SK-N-SH treated with all-trans-retinoic acid at 6 μM for 48 hours (cell line): Measurements from ENCODE around the gene TLL1.

Source experiments
- ATAC-seq: fragments of 200-7000 bp; cut with Tn5 transposase; 3 replicates; pipeline ENCODE4 v1.9.1; 2020; ENCODE audit warnings: mild to moderate bottlenecking, moderate library complexity
- ARNTL ChIP-seq: fragments of 450-650 bp; formaldehyde crosslinking; IDR thresholded peaks from 2 replicates; pipeline ENCODE4 v1.5.0; 2020; ENCODE audit warnings: low read depth, mild to moderate bottlenecking, moderate library complexity, borderline replicate concordance
- BACH2 ChIP-seq: fragments of 250-450 bp; sonication (Bioruptor Pico); IDR thresholded peaks from 2 replicates; pipeline ENCODE4 v1.9.0; 2021; ENCODE audit warnings: mild to moderate bottlenecking, borderline replicate concordance
- CSDC2 ChIP-seq: fragments of 250-450 bp; sonication (Bioruptor Pico); IDR thresholded peaks from 2 replicates; pipeline ENCODE4 v1.5.0; 2020; ENCODE audit warnings: mild to moderate bottlenecking, moderate library complexity
- ESRRG ChIP-seq: fragments of 250-450 bp; sonication (Bioruptor Pico); IDR thresholded peaks from 2 replicates; pipeline ENCODE4 v1.6.1; 2021; ENCODE audit warnings: mild to moderate bottlenecking
- GLIS3 ChIP-seq: fragments of 250-450 bp; sonication (Bioruptor Pico); IDR thresholded peaks from 2 replicates; pipeline ENCODE4 v1.5.0; 2020; ENCODE audit warnings: mild to moderate bottlenecking, moderate library complexity
- ISL1 ChIP-seq: fragments of 250-450 bp; sonication (Bioruptor Pico); IDR thresholded peaks from 2 replicates; pipeline ENCODE4 v2.1.2; 2022; ENCODE audit warnings: mild to moderate bottlenecking, moderate library complexity
- OSR1 ChIP-seq: fragments of 250-450 bp; sonication (Bioruptor Pico); IDR thresholded peaks from 2 replicates; pipeline ENCODE4 v1.8.0; 2022; ENCODE audit warnings: moderate library complexity, mild to moderate bottlenecking, inconsistent platforms
- PPARA ChIP-seq: fragments of 250-450 bp; sonication (Bioruptor Pico); IDR thresholded peaks from 2 replicates; pipeline ENCODE4 v1.5.0; 2020; ENCODE audit warnings: mild to moderate bottlenecking, borderline replicate concordance
- RARB ChIP-seq: fragments of 250-450 bp; sonication (Bioruptor Pico); IDR thresholded peaks from 2 replicates; pipeline ENCODE4 v1.8.0; 2021; ENCODE audit warnings: mild to moderate bottlenecking, moderate library complexity
- SNAI2 ChIP-seq: fragments of 250-450 bp; sonication (Bioruptor Pico); IDR thresholded peaks from 2 replicates; pipeline ENCODE4 v1.5.0; 2020; ENCODE audit warnings: mild to moderate bottlenecking, moderate library complexity
- TCF4 ChIP-seq: fragments of 250-450 bp; sonication (Bioruptor Pico); IDR thresholded peaks from 2 replicates; pipeline ENCODE4 v1.8.0; 2021; ENCODE audit warnings: mild to moderate bottlenecking, moderate library complexity, borderline replicate concordance
- TOX ChIP-seq: fragments of 250-450 bp; sonication (Bioruptor Pico); IDR thresholded peaks from 2 replicates; pipeline ENCODE4 v1.8.0; 2021; ENCODE audit warnings: mild to moderate bottlenecking, moderate library complexity, borderline replicate concordance
- ZC3H10 ChIP-seq: fragments of 250-450 bp; sonication (Bioruptor Pico); IDR thresholded peaks from 2 replicates; pipeline ENCODE4 v1.5.1; 2021; ENCODE audit warnings: mild to moderate bottlenecking, moderate library complexity
- ZFP3 ChIP-seq: fragments of 250-450 bp; sonication (Bioruptor Pico); IDR thresholded peaks from 2 replicates; pipeline ENCODE4 v1.5.0; 2020; ENCODE audit warnings: mild to moderate bottlenecking, moderate library complexity
- ZFP30 ChIP-seq: fragments of 450-650 bp; formaldehyde crosslinking; IDR thresholded peaks from 2 replicates; pipeline ENCODE4 v1.5.0; 2022; ENCODE audit warnings: mild to moderate bottlenecking, moderate library complexity
- ZNF565 ChIP-seq: fragments of 450-650 bp; formaldehyde crosslinking; conservative IDR thresholded peaks from 2 replicates; pipeline ENCODE4 v1.5.0; 2020; ENCODE audit warnings: low read depth, mild to moderate bottlenecking, moderate library complexity
- ZNF70 ChIP-seq: fragments of 450-650 bp; formaldehyde crosslinking; IDR thresholded peaks from 2 replicates; pipeline ENCODE4 v1.5.0; 2020; ENCODE audit warnings: mild to moderate bottlenecking, moderate library complexity
- ZNF8 ChIP-seq: fragments of 450-650 bp; formaldehyde crosslinking; IDR thresholded peaks from 2 replicates; pipeline ENCODE4 v1.5.0; 2020; ENCODE audit warnings: mild to moderate bottlenecking, moderate library complexity
- TF ChIP-seq, protein P1 (sequence below): fragments of 250-450 bp; sonication (Bioruptor Pico); IDR thresholded peaks from 2 replicates; pipeline ENCODE4 v1.8.0; 2020; ENCODE audit warnings: mild to moderate bottlenecking, moderate library complexity, borderline replicate concordance
- TF ChIP-seq, protein P2 (sequence below): fragments of 250-450 bp; sonication (Bioruptor Pico); IDR thresholded peaks from 2 replicates; pipeline ENCODE4 v1.5.1; 2021; ENCODE audit warnings: mild to moderate bottlenecking, moderate library complexity
- TF ChIP-seq, protein P3 (sequence below): fragments of 250-450 bp; sonication (Bioruptor Pico); IDR thresholded peaks from 2 replicates; pipeline ENCODE4 v1.5.0; 2020; ENCODE audit warnings: mild to moderate bottlenecking, moderate library complexity
- TF ChIP-seq, protein P4 (sequence below): fragments of 250-450 bp; sonication (Bioruptor Pico); IDR thresholded peaks from 2 replicates; pipeline ENCODE4 v1.5.1; 2020; ENCODE audit warnings: low read depth, mild to moderate bottlenecking, moderate library complexity
- TF ChIP-seq, protein P5 (sequence below): fragments of 250-450 bp; sonication (Bioruptor Pico); IDR thresholded peaks from 2 replicates; pipeline ENCODE4 v1.8.0; 2021; ENCODE audit warnings: low read depth, mild to moderate bottlenecking, moderate library complexity, borderline replicate concordance

TLL1 gene

DNA sequence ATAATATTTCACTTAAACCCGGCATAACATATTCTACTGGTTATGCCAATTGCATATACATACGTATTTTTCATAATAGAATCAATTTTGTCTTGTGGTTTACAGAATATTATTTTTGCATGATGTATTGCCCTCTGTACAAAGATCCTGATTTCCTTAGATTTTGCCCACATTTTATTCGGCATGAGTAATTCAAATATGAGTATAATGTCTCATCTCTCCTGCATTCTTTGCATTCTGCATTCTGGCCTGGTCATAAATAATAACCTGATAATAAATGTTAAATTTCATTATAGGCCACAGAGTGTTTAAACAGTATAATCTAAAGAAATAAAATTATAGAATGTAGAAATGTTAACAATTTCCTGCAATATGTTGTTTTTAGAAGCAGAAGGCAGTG is 205.3 kb downstream of the TLL1 start:
- peak; percentile 82 for ATAC-seq
- TF ChIP-seq ZFP3 (CRISPR knock-in tag) = no peak
- TF ChIP-seq, protein P1, sequence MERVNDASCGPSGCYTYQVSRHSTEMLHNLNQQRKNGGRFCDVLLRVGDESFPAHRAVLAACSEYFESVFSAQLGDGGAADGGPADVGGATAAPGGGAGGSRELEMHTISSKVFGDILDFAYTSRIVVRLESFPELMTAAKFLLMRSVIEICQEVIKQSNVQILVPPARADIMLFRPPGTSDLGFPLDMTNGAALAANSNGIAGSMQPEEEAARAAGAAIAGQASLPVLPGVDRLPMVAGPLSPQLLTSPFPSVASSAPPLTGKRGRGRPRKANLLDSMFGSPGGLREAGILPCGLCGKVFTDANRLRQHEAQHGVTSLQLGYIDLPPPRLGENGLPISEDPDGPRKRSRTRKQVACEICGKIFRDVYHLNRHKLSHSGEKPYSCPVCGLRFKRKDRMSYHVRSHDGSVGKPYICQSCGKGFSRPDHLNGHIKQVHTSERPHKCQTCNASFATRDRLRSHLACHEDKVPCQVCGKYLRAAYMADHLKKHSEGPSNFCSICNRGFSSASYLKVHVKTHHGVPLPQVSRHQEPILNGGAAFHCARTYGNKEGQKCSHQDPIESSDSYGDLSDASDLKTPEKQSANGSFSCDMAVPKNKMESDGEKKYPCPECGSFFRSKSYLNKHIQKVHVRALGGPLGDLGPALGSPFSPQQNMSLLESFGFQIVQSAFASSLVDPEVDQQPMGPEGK (CRISPR knock-in tag) = no peak
- no peak for TF ChIP-seq ZNF70 (CRISPR knock-in tag)
- TF ChIP-seq TOX (CRISPR knock-in tag) = peak; percentile 51; the same call in 1 of the 2 replicates
- no peak for TF ChIP-seq TCF4 (CRISPR knock-in tag)
- no peak for TF ChIP-seq ZNF8 (CRISPR knock-in tag)
- TF ChIP-seq, protein P2, sequence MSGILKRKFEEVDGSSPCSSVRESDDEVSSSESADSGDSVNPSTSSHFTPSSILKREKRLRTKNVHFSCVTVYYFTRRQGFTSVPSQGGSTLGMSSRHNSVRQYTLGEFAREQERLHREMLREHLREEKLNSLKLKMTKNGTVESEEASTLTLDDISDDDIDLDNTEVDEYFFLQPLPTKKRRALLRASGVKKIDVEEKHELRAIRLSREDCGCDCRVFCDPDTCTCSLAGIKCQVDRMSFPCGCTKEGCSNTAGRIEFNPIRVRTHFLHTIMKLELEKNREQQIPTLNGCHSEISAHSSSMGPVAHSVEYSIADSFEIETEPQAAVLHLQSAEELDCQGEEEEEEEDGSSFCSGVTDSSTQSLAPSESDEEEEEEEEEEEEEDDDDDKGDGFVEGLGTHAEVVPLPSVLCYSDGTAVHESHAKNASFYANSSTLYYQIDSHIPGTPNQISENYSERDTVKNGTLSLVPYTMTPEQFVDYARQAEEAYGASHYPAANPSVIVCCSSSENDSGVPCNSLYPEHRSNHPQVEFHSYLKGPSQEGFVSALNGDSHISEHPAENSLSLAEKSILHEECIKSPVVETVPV (CRISPR knock-in tag) = no peak
- TF ChIP-seq CSDC2 (CRISPR knock-in tag) = no peak
- TF ChIP-seq ZC3H10 (CRISPR knock-in tag) = peak; percentile 71
- no peak for TF ChIP-seq ZFP30 (CRISPR knock-in tag)
- TF ChIP-seq ZNF565 (CRISPR knock-in tag) = no peak
- peak; percentile 69 for TF ChIP-seq ISL1 (CRISPR knock-in tag)
- TF ChIP-seq OSR1 (CRISPR knock-in tag) = no peak
- TF ChIP-seq, protein P3, sequence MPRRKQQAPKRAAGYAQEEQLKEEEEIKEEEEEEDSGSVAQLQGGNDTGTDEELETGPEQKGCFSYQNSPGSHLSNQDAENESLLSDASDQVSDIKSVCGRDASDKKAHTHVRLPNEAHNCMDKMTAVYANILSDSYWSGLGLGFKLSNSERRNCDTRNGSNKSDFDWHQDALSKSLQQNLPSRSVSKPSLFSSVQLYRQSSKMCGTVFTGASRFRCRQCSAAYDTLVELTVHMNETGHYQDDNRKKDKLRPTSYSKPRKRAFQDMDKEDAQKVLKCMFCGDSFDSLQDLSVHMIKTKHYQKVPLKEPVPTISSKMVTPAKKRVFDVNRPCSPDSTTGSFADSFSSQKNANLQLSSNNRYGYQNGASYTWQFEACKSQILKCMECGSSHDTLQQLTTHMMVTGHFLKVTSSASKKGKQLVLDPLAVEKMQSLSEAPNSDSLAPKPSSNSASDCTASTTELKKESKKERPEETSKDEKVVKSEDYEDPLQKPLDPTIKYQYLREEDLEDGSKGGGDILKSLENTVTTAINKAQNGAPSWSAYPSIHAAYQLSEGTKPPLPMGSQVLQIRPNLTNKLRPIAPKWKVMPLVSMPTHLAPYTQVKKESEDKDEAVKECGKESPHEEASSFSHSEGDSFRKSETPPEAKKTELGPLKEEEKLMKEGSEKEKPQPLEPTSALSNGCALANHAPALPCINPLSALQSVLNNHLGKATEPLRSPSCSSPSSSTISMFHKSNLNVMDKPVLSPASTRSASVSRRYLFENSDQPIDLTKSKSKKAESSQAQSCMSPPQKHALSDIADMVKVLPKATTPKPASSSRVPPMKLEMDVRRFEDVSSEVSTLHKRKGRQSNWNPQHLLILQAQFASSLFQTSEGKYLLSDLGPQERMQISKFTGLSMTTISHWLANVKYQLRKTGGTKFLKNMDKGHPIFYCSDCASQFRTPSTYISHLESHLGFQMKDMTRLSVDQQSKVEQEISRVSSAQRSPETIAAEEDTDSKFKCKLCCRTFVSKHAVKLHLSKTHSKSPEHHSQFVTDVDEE (CRISPR knock-in tag) = no peak

DNA sequence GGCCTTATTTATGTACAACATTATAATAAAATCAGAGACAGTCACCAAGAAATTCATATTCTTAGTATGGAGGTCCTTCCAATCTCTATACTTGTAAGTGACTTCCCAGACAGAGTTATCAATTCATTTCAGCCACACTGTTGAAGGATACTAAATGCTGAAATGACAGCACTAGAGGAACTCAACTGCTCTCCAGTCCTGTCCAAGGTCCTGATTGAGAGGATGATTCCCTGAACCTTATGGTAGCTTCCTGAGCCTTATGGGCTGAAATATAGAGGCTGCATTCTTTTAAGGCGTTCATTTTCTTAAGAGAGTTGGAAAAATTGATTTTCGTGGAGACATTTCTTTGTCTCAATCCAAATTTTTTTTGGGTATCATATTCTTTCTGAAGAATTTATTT is 205.9 kb downstream of the TLL1 start:
- peak; percentile 76 for ATAC-seq
- TF ChIP-seq ESRRG (CRISPR knock-in tag) (no peak), PPARA (CRISPR knock-in tag) (no peak), CSDC2 (CRISPR knock-in tag) (no peak), BACH2 (CRISPR knock-in tag) (no peak), TCF4 (CRISPR knock-in tag) (no peak), ZNF70 (CRISPR knock-in tag) (no peak), ZFP30 (CRISPR knock-in tag) (no peak), ZNF565 (CRISPR knock-in tag) (no peak), ZFP3 (CRISPR knock-in tag) (no peak), RARB (CRISPR knock-in tag) (no peak), ISL1 (CRISPR knock-in tag) (no peak), SNAI2 (CRISPR knock-in tag) (no peak), GLIS3 (no peak), ZNF8 (CRISPR knock-in tag) (no peak), ARNTL (CRISPR knock-in tag) (no peak)
- TF ChIP-seq, protein P4, sequence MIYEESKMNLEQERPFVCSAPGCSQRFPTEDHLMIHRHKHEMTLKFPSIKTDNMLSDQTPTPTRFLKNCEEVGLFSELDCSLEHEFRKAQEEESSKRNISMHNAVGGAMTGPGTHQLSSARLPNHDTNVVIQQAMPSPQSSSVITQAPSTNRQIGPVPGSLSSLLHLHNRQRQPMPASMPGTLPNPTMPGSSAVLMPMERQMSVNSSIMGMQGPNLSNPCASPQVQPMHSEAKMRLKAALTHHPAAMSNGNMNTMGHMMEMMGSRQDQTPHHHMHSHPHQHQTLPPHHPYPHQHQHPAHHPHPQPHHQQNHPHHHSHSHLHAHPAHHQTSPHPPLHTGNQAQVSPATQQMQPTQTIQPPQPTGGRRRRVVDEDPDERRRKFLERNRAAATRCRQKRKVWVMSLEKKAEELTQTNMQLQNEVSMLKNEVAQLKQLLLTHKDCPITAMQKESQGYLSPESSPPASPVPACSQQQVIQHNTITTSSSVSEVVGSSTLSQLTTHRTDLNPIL (CRISPR knock-in tag) = no peak
- TF ChIP-seq, protein P2 (CRISPR knock-in tag) = no peak

DNA sequence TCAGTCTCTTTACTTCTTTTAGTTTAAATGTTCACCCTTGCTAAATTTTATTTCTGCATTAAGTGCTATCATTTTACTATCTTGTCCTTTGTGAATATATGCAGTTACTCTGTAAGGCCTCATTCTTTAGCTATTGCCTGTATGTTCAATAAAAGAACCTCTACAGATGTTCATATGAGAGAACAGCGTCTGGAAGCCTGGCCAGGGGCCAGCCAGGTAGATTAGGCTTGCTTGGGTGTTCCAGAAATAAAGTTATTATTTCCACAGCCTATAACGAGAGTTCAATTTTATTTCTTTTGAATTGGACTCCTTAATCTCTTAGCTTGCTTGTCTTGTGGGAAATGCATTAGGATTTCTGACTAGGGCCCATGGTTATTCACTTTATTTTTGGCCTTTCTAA is 214.5 kb downstream of the TLL1 start:
- ATAC-seq = no peak
- TF ChIP-seq ZC3H10 (CRISPR knock-in tag) (no peak), ZFP30 (CRISPR knock-in tag) (no peak), ZNF565 (CRISPR knock-in tag) (no peak), ZFP3 (CRISPR knock-in tag) (no peak), BACH2 (CRISPR knock-in tag) (no peak), GLIS3 (no peak), SNAI2 (CRISPR knock-in tag) (no peak), ISL1 (CRISPR knock-in tag) (no peak), ZNF8 (CRISPR knock-in tag) (no peak)
- TF ChIP-seq, protein P5, sequence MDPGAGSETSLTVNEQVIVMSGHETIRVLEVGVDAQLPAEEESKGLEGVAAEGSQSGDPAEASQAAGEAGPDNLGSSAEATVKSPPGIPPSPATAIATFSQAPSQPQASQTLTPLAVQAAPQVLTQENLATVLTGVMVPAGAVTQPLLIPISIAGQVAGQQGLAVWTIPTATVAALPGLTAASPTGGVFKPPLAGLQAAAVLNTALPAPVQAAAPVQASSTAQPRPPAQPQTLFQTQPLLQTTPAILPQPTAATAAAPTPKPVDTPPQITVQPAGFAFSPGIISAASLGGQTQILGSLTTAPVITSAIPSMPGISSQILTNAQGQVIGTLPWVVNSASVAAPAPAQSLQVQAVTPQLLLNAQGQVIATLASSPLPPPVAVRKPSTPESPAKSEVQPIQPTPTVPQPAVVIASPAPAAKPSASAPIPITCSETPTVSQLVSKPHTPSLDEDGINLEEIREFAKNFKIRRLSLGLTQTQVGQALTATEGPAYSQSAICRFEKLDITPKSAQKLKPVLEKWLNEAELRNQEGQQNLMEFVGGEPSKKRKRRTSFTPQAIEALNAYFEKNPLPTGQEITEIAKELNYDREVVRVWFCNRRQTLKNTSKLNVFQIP (CRISPR knock-in tag) = no peak
- TF ChIP-seq, protein P1 (CRISPR knock-in tag) = no peak
